SH-SY5Y (cell line): ENCODE data around the gene ALDH1A3.

Source experiments
- GATA2 ChIP-seq: IDR thresholded peaks from 2 replicates; pipeline ENCODE4 v1.6.1; 2011; ENCODE audit warnings: mild to moderate bottlenecking, low read depth, low read length
- GATA3 ChIP-seq: IDR thresholded peaks from 2 replicates; pipeline ENCODE4 v1.6.1; 2011; ENCODE audit warnings: low read depth, mild to moderate bottlenecking, low read length, moderate library complexity

DNA sequence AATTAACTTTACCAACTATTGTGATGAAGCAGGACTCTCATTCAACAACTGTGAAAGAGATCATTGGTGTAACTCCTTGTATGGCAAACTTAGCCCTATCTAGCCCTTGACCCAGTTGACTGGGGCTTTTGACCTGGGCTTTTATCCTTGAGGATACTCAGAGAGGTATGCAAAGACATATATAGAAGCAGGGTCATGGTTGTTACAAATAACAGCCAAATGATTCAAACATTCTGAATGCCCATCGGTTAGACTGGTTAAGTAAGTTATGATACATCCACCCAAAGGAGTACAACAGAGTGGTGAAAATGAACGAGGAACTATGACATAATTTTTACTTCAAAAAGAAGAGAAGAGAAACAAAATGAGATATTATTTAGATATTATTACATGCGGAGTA lies 38.2 kb upstream of the ALDH1A3 start:
- TF ChIP-seq GATA2 (no peak), GATA3 (no peak)
